Islet precursor cell (in vitro differentiated cells): ENCODE results near the gene MAP3K7CL.
"Not testable (repeated sequence)": the region's sequence is repeated elsewhere in the genome, so short reads cannot be mapped to it uniquely, and the experiment has no call there.

ENCODE experiments used
- DNase-seq: peaks from one replicate; pipeline ENCODE4 v3.0.0-alpha.2; 2018

The MAP3K7CL gene

GRCh38 chr21:29135481-29135880, 5.0 kb downstream of the MAP3K7CL start:
- DNase-seq = no peak

- no peak for DNase-seq
Measured at GRCh38 chr21:29136033-29136432, 5.6 kb downstream of the MAP3K7CL start.

DNA sequence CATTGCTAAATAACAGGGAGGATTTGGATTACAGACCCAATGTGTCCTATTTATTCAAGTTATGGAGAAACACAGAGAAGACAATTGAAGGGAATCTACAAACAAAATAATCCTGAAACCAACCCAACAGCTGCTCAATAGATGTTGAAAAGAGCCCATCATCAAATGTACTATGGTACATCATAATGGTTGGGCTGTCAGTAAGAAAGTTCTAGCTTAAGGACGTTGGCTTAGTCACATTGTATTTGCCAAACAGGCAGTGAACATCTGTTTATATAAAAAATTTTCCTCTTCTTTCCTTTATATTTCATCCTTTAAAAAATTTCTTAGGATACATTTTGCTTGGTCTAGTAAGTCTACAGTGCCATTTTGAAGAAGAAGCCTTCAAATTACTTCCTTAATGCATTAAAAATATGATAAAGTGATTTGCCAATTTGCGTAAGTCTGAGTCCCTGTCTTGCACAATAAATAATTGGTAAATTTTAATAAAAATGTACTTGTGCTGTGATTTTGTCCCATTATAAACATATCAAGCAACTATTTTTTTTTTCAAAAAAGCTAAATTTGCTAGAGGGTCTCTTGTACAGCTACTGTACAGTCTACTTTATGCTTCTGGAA, 14.4 kb downstream of the MAP3K7CL start:
- DNase-seq = no peak

DNA sequence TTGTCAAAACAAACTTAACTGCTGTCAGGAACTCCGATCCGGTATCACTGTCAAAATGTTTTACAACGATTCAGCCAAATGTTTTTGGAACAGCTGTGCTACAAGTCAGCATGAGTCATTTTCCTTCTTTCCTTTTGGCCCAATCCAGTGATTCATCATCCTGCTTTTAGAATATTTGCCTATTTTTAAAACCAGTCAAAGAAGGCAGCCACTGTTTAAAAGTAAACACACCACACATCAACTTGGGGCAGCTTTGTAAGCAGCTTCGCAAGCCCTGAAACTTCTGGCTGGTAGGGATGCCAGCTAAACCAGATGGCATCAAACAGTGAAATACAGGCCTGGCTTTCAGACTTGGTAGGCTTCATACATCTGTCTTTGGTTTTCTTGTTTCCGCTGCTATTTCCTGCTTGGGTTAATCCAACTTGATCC, 14.9 kb downstream of the MAP3K7CL start:
- DNase-seq = no peak

- no peak for DNase-seq
Measured at GRCh38 chr21:29145852-29146453, 15.5 kb downstream of the MAP3K7CL start.

DNA sequence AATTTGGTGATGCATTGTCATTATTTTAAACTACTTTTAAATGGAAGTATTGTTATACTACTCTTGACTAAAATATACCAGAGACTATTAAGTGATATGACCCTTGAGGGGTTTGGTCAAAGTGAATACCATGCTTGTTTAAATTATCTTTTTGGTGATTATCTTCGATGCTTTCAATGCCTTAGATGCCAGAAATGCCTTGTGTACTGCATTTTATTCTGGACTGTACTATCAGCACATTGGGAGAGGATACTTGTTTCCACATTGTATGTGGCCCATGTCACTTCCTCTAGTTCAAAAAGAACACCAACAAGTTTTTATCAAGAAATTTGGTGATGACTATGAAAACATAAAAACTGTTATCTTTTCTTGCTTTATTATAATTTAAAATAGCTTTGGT, 16.3 kb downstream of the MAP3K7CL start:
- no peak for DNase-seq

DNA sequence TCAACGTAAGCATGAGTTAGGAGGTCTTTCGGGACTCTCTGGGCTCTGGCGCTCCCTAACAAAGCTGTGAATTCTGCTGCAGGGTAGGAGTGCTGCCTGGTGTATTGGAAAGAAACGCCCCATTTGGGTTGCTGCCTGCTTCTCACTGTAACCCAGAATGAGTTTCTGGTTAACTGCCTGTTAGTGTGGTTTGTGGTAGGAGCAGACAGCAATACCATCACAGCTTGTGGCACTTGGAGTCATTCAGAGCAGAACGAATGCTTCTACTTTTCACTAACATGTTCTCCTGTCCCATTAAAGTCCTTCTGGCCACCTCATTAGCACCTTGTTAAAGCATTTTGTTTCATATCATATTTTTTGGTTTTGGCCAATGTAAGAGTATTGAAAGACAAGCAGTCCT, 18.1 kb downstream of the MAP3K7CL start:
- DNase-seq = no peak

DNA sequence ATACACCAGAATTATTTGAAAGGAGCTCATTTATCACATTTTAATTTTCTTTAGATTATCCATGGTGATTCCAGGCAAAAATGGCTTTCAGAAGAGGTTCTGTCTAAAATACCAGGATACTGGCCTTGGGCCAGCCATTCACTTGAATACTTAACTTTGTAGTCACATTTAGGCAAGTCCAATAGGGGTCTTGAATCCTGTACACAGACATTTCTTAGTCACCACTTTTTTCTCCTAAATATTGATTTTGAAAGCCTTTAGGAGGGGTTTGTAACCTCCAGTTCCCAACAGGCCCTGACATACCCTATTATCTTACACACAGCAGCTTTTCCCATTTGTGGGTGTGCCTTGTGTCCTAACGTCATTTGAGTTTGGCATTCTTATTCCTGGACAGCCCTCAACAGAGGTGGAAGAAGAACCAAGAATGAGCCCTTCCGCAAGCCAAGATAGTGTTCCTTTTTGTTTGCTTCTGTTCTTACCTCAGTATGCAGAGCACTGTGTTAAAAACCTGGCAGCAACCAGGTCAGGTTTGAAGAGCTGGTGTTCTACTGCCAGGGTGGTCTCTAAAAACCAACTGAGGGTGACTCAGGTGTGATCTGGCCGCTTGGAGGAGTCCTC, 19.5 kb downstream of the MAP3K7CL start:
- DNase-seq = no peak

- DNase-seq = no peak
Measured at GRCh38 chr21:29151931-29152330, 21.5 kb downstream of the MAP3K7CL start.

- DNase-seq = no peak
Measured at GRCh38 chr21:29152916-29153315, 22.5 kb downstream of the MAP3K7CL start.

- no peak for DNase-seq
Measured at GRCh38 chr21:29154270-29154669, 23.8 kb downstream of the MAP3K7CL start.

- peak; percentile 71 for DNase-seq
Measured at GRCh38 chr21:29155118-29155932, 24.9 kb downstream of the MAP3K7CL start.

DNA sequence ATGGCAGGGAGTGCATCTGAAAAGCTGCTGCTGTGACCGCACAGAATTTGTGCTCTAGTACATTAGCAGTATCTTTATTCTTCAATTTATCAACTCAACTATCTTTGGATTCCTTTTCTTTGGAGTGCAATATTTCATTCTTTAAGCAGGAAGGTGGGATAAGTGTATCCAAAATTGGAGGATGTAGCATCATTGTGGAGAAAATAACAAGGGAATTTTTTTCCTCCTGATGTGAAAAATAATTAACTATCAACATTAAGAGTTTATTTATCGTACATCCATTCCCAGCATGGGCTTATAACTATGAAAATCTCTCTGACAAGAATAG, 25.5 kb downstream of the MAP3K7CL start:
- DNase-seq = no peak

DNA sequence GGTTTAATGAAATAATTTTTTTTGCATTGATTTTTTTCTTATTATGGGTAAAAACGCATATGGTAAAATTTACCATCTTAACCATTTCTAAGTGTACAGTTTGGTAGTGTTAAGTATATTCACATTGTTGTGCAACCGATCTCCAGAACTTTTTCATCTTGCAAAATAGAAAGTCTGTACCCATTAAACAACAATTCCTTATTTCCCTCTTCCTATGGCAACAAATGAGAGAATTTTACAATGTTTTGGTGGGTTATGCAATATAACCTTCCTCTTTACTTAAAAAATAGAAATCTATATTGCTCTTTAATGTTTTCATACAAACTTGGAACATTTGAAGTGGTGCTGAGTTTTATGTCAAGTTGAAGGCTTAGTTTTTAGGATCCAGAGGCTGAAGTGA, 26.6 kb downstream of the MAP3K7CL start:
- DNase-seq = no peak

DNA sequence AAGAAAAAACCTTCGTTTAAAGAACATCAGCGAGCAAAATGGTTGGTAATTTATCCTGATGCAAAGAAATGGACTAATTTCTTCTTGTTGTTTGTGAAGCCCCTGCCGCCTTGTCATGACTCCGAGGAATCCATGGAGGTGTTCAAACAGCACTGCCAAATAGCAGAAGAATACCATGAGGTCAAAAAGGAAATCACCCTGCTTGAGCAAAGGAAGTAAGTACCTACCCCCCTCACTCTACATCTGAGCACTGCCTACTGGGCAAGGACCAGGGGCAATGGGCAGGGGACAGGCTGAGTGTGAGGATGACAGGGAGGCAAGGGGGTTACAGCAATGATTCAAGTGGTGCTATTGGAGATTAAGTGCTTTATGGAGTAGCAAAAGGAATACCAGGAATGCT, 29.4 kb downstream of the MAP3K7CL start:
- DNase-seq = no peak

DNA sequence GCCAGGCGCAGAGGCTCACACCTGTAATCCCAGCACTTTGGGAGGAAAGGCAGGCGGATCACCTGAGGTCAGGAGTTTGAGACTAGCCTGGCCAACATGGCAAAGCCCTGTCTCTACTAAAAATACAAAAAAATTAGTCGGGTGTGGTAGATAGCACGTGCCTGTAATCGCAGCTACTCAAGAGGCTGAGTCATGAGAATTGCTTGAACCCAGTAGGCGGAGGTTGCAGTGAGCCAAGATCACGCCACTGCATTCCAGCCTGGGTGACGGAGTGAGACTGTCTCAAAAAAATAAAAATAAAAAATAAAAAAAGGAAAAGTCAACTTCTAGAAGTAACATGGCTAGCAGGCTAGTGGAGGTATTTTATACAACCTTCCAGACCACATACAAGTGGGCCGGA, 32.4 kb downstream of the MAP3K7CL start:
- not testable (repeated sequence) for DNase-seq

GRCh38 chr21:29163341-29164115, 33.1 kb downstream of the MAP3K7CL start:
- DNase-seq = no peak

- no peak for DNase-seq
Measured at GRCh38 chr21:29164323-29164942, 34.0 kb downstream of the MAP3K7CL start.

- no peak for DNase-seq
Measured at GRCh38 chr21:29166323-29166722, 35.9 kb downstream of the MAP3K7CL start.

- DNase-seq = no peak
Measured at GRCh38 chr21:29166853-29167252, 36.4 kb downstream of the MAP3K7CL start.

DNA sequence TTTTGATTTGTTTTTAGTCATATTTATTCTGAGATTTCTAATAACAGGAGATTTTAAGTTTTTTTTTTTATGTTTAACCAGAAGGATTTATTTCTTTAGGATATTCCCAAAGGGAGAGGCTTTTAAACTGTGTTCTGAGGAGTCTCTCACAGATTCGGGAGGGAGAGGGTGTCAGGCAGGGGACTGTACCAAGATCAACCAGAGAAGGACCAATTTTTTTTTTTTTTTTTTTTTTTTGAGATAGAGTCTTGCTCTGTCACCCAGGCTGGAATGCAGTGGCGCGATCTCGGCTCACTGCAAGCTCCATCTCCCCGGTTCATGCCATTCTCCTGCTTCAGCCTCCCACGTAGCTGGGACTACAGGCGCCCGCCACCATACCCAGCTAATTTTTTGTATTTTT, 37.0 kb downstream of the MAP3K7CL start:
- not testable (repeated sequence) for DNase-seq

GRCh38 chr21:29168891-29169315, 38.5 kb downstream of the MAP3K7CL start:
- DNase-seq = no peak

- no peak for DNase-seq
Measured at GRCh38 chr21:29170944-29171343, 40.5 kb downstream of the MAP3K7CL start.
